ENCODE measurements around the gene CASK.

DNA sequence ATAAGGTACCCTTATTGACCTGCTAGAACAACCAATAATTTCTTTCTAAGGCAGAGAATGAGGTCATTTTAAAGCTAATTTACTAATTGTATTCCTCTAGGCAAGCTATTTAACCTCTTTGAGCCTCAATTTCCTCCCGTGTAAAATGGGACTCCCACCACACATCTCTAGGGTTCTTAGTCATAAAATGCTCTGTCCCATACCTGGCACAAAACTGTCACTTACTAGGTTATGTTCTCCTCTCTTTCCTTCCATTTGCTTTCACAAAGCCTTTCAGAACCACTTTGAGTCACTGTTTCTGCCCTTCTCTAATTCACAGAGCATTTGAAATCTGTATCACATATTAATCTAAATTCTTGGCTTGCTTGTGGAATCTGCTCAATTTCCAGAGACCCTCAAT is 201.8 kb downstream of the CASK start:
- TF ChIP-seq, protein P1, sequence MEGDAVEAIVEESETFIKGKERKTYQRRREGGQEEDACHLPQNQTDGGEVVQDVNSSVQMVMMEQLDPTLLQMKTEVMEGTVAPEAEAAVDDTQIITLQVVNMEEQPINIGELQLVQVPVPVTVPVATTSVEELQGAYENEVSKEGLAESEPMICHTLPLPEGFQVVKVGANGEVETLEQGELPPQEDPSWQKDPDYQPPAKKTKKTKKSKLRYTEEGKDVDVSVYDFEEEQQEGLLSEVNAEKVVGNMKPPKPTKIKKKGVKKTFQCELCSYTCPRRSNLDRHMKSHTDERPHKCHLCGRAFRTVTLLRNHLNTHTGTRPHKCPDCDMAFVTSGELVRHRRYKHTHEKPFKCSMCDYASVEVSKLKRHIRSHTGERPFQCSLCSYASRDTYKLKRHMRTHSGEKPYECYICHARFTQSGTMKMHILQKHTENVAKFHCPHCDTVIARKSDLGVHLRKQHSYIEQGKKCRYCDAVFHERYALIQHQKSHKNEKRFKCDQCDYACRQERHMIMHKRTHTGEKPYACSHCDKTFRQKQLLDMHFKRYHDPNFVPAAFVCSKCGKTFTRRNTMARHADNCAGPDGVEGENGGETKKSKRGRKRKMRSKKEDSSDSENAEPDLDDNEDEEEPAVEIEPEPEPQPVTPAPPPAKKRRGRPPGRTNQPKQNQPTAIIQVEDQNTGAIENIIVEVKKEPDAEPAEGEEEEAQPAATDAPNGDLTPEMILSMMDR (IDR thresholded peaks at IDR 0.05): no peak
- no peak for TF ChIP-seq POLR2A (IDR thresholded peaks at IDR 0.05)

Measured in adrenal gland (tissue), 5 donors.